ENCODE data around the gene CEP170B. TPM values are rescaled to one million over a fixed set of nuclear protein-coding genes. Genes with fewer than 3 reads are reported as not detected.

CEP170B gene
- total and polyA plus RNA-seq, 2 of the 8 experiments (the other 6 are each of a cell fraction or from before 2014, with no cell fraction given): 9.1 to 33.8 TPM

DNA sequence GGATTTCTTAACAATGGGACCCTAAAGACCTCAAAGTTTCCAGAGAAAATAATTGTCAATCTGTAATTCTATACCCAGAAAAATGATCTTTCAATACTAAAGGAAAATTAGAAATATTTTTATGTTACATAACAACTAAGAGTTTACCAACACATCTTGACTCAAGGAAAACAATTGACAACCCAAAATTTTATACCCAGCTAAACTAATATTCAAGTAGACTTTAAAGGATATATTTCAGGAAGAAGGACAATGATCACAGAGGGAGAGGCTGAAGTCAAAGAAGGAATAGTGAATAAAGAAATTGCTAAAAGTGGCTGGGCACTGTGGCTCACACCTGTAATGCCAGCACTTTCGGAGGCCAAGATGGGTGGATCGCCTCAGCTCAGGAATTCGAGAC, 47.0 kb downstream of the CEP170B start:
- H3K23me2 ChIP-seq (ENCODE audit: low read depth, low read length): no peaks in the 10 kb centered on the region
- H3K9ac ChIP-seq (replicated peaks in 1 of 4; ENCODE audit: extremely low read depth in 1 of 4, low read depth in 3 of 4, low read length in 3 of 4): no peak overlapping the region
- no peak overlapping the region for H4K5ac ChIP-seq (ENCODE audit: insufficient read length, low read depth, low read length)
- no peak overlapping the region for H3K14ac ChIP-seq (ENCODE audit: insufficient read length)
- H3K4me3 ChIP-seq (ENCODE audit: extremely low read depth in 1 of 4, insufficient read depth in 2 of 4, low read depth in 3 of 4, low read length in 4 of 4): no peak overlapping the region
- CTCF ChIA-PET (ENCODE audit: partially characterized antibody): interaction anchor here (1.1 to 2.5 kb wide), 4 partner anchors 14 to 28 kb away, joined by 3 to 7 read pairs (median 4); no protein-coding TSS in a partner anchor
- no peaks in the 10 kb centered on the region for H3K79me1 ChIP-seq (ENCODE audit: low read depth, low read length)
- no peak overlapping the region for H4K8ac ChIP-seq (ENCODE audit: extremely low read depth, insufficient read depth, low read length)
- no peak overlapping the region for H3K18ac ChIP-seq (ENCODE audit: extremely low read depth, low read length)
- H2AFZ ChIP-seq (ENCODE audit: low read length): no peak overlapping the region
- H2BK12ac ChIP-seq (ENCODE audit: low read depth, low read length): no peak overlapping the region
- no peak overlapping the region for H4K91ac ChIP-seq (replicated peaks; ENCODE audit: insufficient read length, low read length)
- no peak overlapping the region for H3K27ac ChIP-seq (ENCODE audit: low read depth, low read length)
- H3K4ac ChIP-seq (replicated peaks; ENCODE audit: insufficient read length, low read depth, low read length): no peak overlapping the region
- H3K27me3 ChIP-seq (replicated peaks in 1 of 4; ENCODE audit: control insufficient read depth in 3 of 4, extremely low read depth in 1 of 4, insufficient read depth in 3 of 4, low read length in 3 of 4): no peaks in the 10 kb centered on the region; a peak in 2 of 7 replicates
- H4K20me1 ChIP-seq (replicated peaks in 1 of 2; ENCODE audit: control insufficient read depth in 1 of 2, insufficient read depth in 2 of 2, low read length in 2 of 2): no peaks in the 10 kb centered on the region
- peaks cover 3 to 5% of the 10 kb centered on the region in 2 experiments; a peak in 2 of 4 replicates for H3K9me3 ChIP-seq (ENCODE audit: insufficient read depth in 2 of 2, low read depth in 1 of 2, low read length in 1 of 2)
- FAIRE-seq: no peak
- H3K56ac ChIP-seq (replicated peaks; ENCODE audit: insufficient read length, low read depth, low read length): no peak overlapping the region
- H2BK20ac ChIP-seq (ENCODE audit: low read length): no peak overlapping the region
- no peak overlapping the region for H2BK15ac ChIP-seq (ENCODE audit: low read length)
- H3K23ac ChIP-seq (ENCODE audit: insufficient read length): no peak overlapping the region
- H3K4me2 ChIP-seq (ENCODE audit: insufficient read depth in 1 of 2, low read depth in 2 of 2, low read length in 2 of 2): no peak overlapping the region
- POLR2A ChIA-PET (ENCODE audit: partially characterized antibody): no interaction called here
- TF ChIP-seq RXRA (IDR thresholded peaks at IDR 0.05; ENCODE audit: insufficient read depth, low read depth, low read length): no peak
- no peak for TF ChIP-seq KDM5A (IDR thresholded peaks at IDR 0.05; ENCODE audit: low read length)
- TF ChIP-seq SP2 (IDR thresholded peaks at IDR 0.05; ENCODE audit: low read length): no peak
- TF ChIP-seq MAFK (IDR thresholded peaks at IDR 0.05; ENCODE audit: low read depth, low read length): no peak
- TF ChIP-seq CBX5 (IDR thresholded peaks at IDR 0.05; ENCODE audit: low read depth, low read length): no peak
- TF ChIP-seq, protein P1, sequence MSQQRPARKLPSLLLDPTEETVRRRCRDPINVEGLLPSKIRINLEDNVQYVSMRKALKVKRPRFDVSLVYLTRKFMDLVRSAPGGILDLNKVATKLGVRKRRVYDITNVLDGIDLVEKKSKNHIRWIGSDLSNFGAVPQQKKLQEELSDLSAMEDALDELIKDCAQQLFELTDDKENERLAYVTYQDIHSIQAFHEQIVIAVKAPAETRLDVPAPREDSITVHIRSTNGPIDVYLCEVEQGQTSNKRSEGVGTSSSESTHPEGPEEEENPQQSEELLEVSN (IDR thresholded peaks at IDR 0.05): no peak
- no peak for TF ChIP-seq KDM4A (IDR thresholded peaks at IDR 0.05; ENCODE audit: low read depth, low read length, severe bottlenecking)
- TF ChIP-seq YY1 (IDR thresholded peaks at IDR 0.05; ENCODE audit: low read depth, low read length): no peak
- TF ChIP-seq POLR2A (IDR thresholded peaks at IDR 0.05; ENCODE audit: control extremely low read depth in 1 of 2, low read depth in 2 of 2, low read length in 2 of 2): no peak
- no peak for TF ChIP-seq SRF (IDR thresholded peaks at IDR 0.05; ENCODE audit: low read depth, low read length)
- TF ChIP-seq TEAD4 (IDR thresholded peaks at IDR 0.05; ENCODE audit: low read depth, low read length): no peak
- H3K79me2 ChIP-seq (ENCODE audit: control insufficient read depth in 1 of 2, insufficient read depth in 2 of 2, low read length in 2 of 2): no peaks in the 10 kb centered on the region
- H2AK5ac ChIP-seq (ENCODE audit: low read depth, low read length): no peak overlapping the region
- DNase-seq (ENCODE audit: low read depth in 1 of 2, low spot score in 2 of 2): no peak
- H3K4me1 ChIP-seq (replicated peaks in 1 of 4; ENCODE audit: control insufficient read depth in 3 of 4, insufficient read depth in 4 of 4, low read length in 3 of 4): no peaks in the 10 kb centered on the region
- H2BK5ac ChIP-seq (ENCODE audit: low read depth, low read length): no peak overlapping the region
- H3K36me3 ChIP-seq (ENCODE audit: control insufficient read depth in 2 of 4, insufficient read depth in 4 of 4, low read length in 3 of 4): no peaks in the 10 kb centered on the region
- H2BK120ac ChIP-seq (replicated peaks; ENCODE audit: low read depth, low read length): no peak overlapping the region
- 98% methylated on average over 3 of the region's 3 CpGs; no CpG with 5 or more reads in 1 of the 2 experiments for WGBS, 2 experiments (ENCODE audit: extremely low coverage in 1 of 2, insufficient coverage in 1 of 2, insufficient read length in 1 of 2, insufficient replicate concordance in 2 of 2, low coverage in 1 of 2, low lambda C conversion rate in 2 of 2, missing lambda C conversion rate in 1 of 2)

All from H1 (cell line).